ENCODE data around the gene ATOX1. TPM values are rescaled to one million over a fixed set of nuclear protein-coding genes. Genes with fewer than 3 reads are reported as not detected.

ATOX1 gene
- polyA plus RNA-seq, 1 of the 3 experiments (the other 2 are of a cell fraction): 497 TPM

- TF ChIP-seq, protein P1, sequence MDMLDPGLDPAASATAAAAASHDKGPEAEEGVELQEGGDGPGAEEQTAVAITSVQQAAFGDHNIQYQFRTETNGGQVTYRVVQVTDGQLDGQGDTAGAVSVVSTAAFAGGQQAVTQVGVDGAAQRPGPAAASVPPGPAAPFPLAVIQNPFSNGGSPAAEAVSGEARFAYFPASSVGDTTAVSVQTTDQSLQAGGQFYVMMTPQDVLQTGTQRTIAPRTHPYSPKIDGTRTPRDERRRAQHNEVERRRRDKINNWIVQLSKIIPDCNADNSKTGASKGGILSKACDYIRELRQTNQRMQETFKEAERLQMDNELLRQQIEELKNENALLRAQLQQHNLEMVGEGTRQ (IDR thresholded peaks at IDR 0.05; ENCODE audit: borderline replicate concordance, low read depth, low read length): no peak
- TF ChIP-seq FOSL2 (IDR thresholded peaks at IDR 0.05; ENCODE audit: borderline replicate concordance, low read depth) (no peak), RCOR1 (IDR thresholded peaks at IDR 0.05; ENCODE audit: low read length) (no peak), SMC3 (IDR thresholded peaks at IDR 0.05; ENCODE audit: low read depth, low read length) (no peak), TEAD4 (IDR thresholded peaks at IDR 0.05; ENCODE audit: borderline replicate concordance, insufficient read depth) (no peak), SIN3A (IDR thresholded peaks at IDR 0.05; ENCODE audit: borderline replicate concordance, low read depth, low read length) (no peak), GABPA (IDR thresholded peaks at IDR 0.05; ENCODE audit: low read depth) (no peak), CTCF (IDR thresholded peaks at IDR 0.05) (no peak), NRF1 (IDR thresholded peaks at IDR 0.05; ENCODE audit: low read depth, low read length) (no peak), ELF1 (IDR thresholded peaks at IDR 0.05) (no peak), RAD21 (IDR thresholded peaks at IDR 0.05; ENCODE audit: low read length) (no peak), YY1 (IDR thresholded peaks at IDR 0.05; ENCODE audit: low read depth) (no peak), EP300 (IDR thresholded peaks at IDR 0.05; ENCODE audit: borderline replicate concordance in 1 of 2, low read depth in 1 of 2, low read length in 1 of 2) (peak in 1 of 2 experiments; percentile 3; a peak in 1 of 4 replicates), MXI1 (IDR thresholded peaks at IDR 0.05; ENCODE audit: low read depth, low read length) (no peak), POLR2AphosphoS5 (IDR thresholded peaks at IDR 0.05; ENCODE audit: low read depth, low read length) (no peak), MAX (IDR thresholded peaks at IDR 0.05; ENCODE audit: low read depth) (peak; percentile 2; the same call in 1 of the 2 replicates)
- TF ChIP-seq, protein P2, sequence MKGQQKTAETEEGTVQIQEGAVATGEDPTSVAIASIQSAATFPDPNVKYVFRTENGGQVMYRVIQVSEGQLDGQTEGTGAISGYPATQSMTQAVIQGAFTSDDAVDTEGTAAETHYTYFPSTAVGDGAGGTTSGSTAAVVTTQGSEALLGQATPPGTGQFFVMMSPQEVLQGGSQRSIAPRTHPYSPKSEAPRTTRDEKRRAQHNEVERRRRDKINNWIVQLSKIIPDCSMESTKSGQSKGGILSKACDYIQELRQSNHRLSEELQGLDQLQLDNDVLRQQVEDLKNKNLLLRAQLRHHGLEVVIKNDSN (IDR thresholded peaks at IDR 0.05; ENCODE audit: borderline replicate concordance, low read depth): no peak
Measured at GRCh38 chr5:151734064-151734408, 24.4 kb downstream of the ATOX1 start (continued).

GRCh38 chr5:151733358-151734063 lies 24.9 kb downstream of the ATOX1 start:
- H3K4me3 ChIP-seq (ENCODE audit: low read depth in 2 of 2, low read length in 1 of 2): no peak overlapping the region
- WGBS (ENCODE audit: low lambda C conversion rate): 69% methylated on average over 9 of the region's 9 CpGs
- POLR2A ChIA-PET: no interaction called here
- peak overlapping the region; percentile 28; the same call in 1 of the 2 replicates for H3K9ac ChIP-seq
- CTCF ChIA-PET: interaction anchor here (1.1 to 17.0 kb wide), 3 partner anchors 45 to 286 kb away, joined by 3 to 375 read pairs (median 4); partner anchors contain the start of gene SLC36A1
- H3K4me2 ChIP-seq: peak overlapping the region; percentile 51; the same call in 1 of the 2 replicates
- H2AFZ ChIP-seq (ENCODE audit: low read depth): no peak overlapping the region
- H3K4me1 ChIP-seq (ENCODE audit: control insufficient read depth in 1 of 2, insufficient read depth in 2 of 2, low read depth in 1 of 2, low read length in 1 of 2): peaks cover 0 to 9% of the 10 kb centered on the region in 2 experiments; a peak in 2 of 4 replicates
- peaks cover 21% of the 10 kb centered on the region for H3F3A ChIP-seq (replicated peaks; ENCODE audit: insufficient read depth)
- DNase-seq: no peak
- no peaks in the 10 kb centered on the region for H3K27me3 ChIP-seq (ENCODE audit: insufficient read depth)
- no peaks in the 10 kb centered on the region for H3K9me3 ChIP-seq
- H3K79me2 ChIP-seq (ENCODE audit: insufficient read depth): no peaks in the 10 kb centered on the region; the same call in 1 of the 2 replicates
- H3K9me2 ChIP-seq: no peaks in the 10 kb centered on the region
- peaks cover 0 to 4% of the 10 kb centered on the region in 2 experiments for H3K36me3 ChIP-seq (replicated peaks in 1 of 2; ENCODE audit: control insufficient read depth in 1 of 2, insufficient read depth in 2 of 2, low read length in 1 of 2)
- peak overlapping the region in 1 of 2 experiments; percentile 88; a peak in 2 of 4 replicates for H3K27ac ChIP-seq (ENCODE audit: low read depth in 2 of 2, low read length in 1 of 2)
- no peaks in the 10 kb centered on the region for H4K20me1 ChIP-seq (ENCODE audit: insufficient read depth)
- TF ChIP-seq RAD21 (IDR thresholded peaks at IDR 0.05; ENCODE audit: low read length): no peak
- TF ChIP-seq NRF1 (IDR thresholded peaks at IDR 0.05; ENCODE audit: low read depth, low read length): no peak
- TF ChIP-seq TCF12 (IDR thresholded peaks at IDR 0.05): peak; percentile 82
- TF ChIP-seq FOXM1 (IDR thresholded peaks at IDR 0.05; ENCODE audit: low read depth): no peak
- TF ChIP-seq, protein P2 (IDR thresholded peaks at IDR 0.05; ENCODE audit: borderline replicate concordance, low read depth): peak; percentile 37; the same call in 1 of the 2 replicates
- peak; percentile 56; the same call in 1 of the 2 replicates for TF ChIP-seq MAX (IDR thresholded peaks at IDR 0.05; ENCODE audit: low read depth)
- no peak for TF ChIP-seq ZBTB33 (IDR thresholded peaks at IDR 0.05; ENCODE audit: borderline replicate concordance, low read depth)
- peak; percentile 77 for TF ChIP-seq JUND (IDR thresholded peaks at IDR 0.05)
- TF ChIP-seq GABPA (IDR thresholded peaks at IDR 0.05; ENCODE audit: low read depth): no peak
- peak; percentile 88 for TF ChIP-seq NFIC (IDR thresholded peaks at IDR 0.05; ENCODE audit: borderline replicate concordance)
- no peak for TF ChIP-seq GATA2 (CRISPR knock-in tag; IDR thresholded peaks at IDR 0.05)

Measured in SK-N-SH (cell line).